ENCODE data around the gene OR51T1.
"Not testable (repeated sequence)": the region's sequence is repeated elsewhere in the genome, so short reads cannot be mapped to it uniquely, and the experiment has no call there.

The OR51T1 gene, protein sequence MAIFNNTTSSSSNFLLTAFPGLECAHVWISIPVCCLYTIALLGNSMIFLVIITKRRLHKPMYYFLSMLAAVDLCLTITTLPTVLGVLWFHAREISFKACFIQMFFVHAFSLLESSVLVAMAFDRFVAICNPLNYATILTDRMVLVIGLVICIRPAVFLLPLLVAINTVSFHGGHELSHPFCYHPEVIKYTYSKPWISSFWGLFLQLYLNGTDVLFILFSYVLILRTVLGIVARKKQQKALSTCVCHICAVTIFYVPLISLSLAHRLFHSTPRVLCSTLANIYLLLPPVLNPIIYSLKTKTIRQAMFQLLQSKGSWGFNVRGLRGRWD

GRCh38 chr11:4881860-4882500 is at the start of gene OR51T1:
TSS of gene OR51T1 (plus strand) at chr11:4881900. CDS start at chr11:4881900, 0 bp downstream.
- DNase-seq (ENCODE audit: low spot score) = no peak

DNA sequence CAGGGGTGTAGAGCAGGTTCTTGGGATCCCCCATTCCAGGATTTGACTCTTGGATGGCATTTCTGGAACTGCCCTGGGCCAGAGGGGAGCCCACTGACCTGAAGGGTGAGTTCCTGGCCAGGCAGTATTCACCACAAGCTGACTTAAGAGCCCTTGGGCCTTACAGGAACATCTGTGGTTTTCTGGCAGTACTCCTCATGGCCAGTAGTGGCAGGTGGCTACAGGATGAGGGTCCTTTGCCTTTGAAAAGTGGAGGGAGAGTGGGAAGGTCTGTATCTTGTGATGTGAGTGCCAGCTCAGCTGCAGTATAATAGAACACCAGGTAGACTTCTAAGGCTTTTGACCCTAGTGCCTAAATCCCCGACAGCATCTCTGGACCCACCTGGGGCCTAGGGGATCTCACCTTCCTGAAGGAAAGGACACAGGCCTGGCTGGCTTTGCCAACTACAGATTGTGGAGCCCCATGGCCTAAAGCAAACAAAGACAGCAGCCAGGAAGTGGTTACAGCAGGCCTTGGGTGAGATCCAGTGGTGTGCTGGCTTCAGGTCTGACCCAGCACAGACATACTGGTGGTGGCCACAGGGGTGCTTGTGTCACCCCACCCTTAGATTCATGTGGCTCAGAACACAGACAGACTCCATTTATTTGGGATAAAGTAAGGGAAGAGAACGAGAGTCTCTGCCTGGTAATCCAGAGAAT is 41.7 kb upstream of the OR51T1 start:
- DNase-seq (ENCODE audit: low spot score) = no peak

- DNase-seq (ENCODE audit: low spot score) = no peak
Measured at GRCh38 chr11:4848908-4849532, 32.7 kb upstream of the OR51T1 start, which contains the start of gene OR51S1. TSS of gene OR51S1 (minus strand) at chr11:4849208. CDS start at chr11:4849208, 0 bp downstream.

DNA sequence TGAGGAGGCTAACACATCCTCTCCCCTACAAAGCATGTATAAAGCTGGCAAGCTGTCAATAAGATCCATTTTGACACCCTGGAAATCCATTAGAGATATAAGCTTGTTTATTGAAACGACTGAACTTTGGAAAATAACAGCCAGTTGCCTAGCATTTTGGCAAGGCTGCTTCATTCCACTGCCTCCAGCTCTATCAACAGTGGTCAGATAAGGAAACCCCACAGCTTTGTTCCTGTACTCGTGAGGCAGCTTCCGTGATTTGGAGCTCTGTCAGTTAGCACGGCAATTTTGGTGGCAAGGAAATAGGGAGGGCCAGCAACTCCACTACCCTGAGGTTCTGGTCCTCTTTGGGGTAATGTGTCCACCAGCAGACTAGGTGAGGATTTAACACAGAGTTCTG is 30.7 kb upstream of the OR51T1 start:
- DNase-seq (ENCODE audit: low spot score) = no peak

DNA sequence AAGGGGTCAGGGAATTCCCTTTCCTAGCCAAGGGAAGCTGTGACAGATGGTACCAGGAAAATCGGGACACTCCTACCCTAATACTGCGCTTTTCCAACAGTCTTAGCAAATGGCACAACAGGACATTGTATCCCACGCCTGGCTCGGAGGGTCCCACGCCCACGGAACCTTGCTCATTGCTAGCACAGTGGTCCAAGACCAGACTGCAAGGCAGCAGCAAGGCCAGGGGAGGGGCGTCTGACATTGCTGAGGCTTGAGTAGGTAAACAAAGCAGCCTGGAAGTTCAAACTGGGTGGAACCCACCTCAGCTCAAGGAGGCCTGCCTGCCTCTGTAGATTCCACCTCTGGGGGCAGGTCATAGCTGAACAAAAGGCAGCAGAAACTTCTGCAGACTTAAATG is 27.4 kb upstream of the OR51T1 start:
- not testable (repeated sequence) for DNase-seq (ENCODE audit: low spot score)

- no peak for DNase-seq (ENCODE audit: low spot score)
Measured at GRCh38 chr11:4862447-4863236, 19.1 kb upstream of the OR51T1 start.

DNA sequence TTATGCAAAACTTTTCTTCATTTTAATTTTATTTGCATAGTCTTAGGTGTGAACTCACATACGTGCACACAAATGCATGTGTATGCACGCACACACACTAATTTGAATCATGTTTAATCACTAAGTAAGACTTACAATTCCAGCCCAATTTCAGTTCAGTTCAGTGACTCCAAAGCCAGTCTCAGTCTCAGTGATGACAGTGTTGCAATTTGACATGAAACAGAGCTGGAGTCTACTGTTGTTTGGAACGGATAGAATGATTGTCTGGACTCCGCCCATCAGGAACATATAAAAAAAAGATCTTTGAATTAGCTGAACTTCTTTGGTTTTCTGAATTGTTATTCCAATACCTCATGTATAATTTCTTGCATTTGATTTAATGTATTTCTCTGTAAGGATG is 17.8 kb upstream of the OR51T1 start:
- DNase-seq (ENCODE audit: low spot score) = no peak

GRCh38 chr11:4865855-4866254 is 15.8 kb upstream of the OR51T1 start:
- DNase-seq (ENCODE audit: low spot score) = no peak

DNA sequence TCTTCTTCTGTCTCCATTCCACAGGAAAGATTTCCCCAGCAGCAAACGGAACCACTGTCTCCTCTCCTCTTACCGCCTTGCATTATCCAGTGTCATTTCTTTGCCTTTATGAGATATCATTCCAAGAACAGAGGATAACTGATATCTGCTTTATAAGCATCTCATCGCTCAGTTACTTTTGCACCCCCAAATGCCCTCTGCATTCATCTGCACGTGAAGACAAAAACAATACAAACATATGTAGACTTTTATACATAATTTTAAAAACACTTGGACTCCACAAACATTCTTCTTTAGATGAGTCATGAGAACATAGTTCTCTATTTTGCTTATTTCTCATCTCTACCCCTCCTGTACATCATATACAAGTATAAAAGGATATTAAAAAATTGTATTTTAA is 512 bp upstream of the OR51T1 start:
- no peak for DNase-seq (ENCODE audit: low spot score)

DNA sequence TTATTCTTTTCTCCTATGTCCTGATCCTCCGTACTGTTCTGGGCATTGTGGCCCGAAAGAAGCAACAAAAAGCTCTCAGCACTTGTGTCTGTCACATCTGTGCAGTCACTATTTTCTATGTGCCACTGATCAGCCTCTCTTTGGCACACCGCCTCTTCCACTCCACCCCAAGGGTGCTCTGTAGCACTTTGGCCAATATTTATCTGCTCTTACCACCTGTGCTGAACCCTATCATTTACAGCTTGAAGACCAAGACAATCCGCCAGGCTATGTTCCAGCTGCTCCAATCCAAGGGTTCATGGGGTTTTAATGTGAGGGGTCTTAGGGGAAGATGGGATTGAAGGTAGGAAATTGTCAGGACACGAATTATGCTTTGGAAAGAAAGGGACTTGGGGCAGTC is 843 bp downstream of the OR51T1 start:
- no peak for DNase-seq (ENCODE audit: low spot score)

- no peak for DNase-seq (ENCODE audit: low spot score)
Measured at GRCh38 chr11:4884361-4884760, 2.7 kb downstream of the OR51T1 start.

- DNase-seq (ENCODE audit: low spot score) = no peak
Measured at GRCh38 chr11:4886186-4886585, 4.5 kb downstream of the OR51T1 start.

DNA sequence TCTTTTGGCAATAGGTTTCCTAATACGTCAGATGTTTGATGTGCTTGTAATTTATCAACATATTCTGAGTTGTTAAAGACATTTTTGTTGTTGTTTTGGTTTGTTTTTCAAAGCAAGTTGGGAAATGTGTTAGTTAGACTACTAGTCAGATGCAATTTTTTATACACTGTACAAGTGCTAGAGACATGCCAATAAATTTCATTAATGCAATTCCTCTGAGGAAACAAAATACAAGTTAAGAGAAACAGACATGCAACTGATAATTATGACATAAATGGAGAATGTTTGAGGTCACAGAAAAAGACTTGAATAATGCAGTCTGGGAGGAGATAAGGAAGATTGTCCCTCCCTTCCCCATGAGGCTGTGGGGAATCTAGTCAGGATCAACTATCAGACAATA is 5.9 kb downstream of the OR51T1 start:
- no peak for DNase-seq (ENCODE audit: low spot score)

GRCh38 chr11:4890279-4890678 is 8.6 kb downstream of the OR51T1 start:
- DNase-seq (ENCODE audit: low spot score) = no peak

- no peak for DNase-seq (ENCODE audit: low spot score)
Measured at GRCh38 chr11:4891996-4892640, 10.4 kb downstream of the OR51T1 start.

- no peak for DNase-seq (ENCODE audit: low spot score)
Measured at GRCh38 chr11:4903484-4903883, 21.8 kb downstream of the OR51T1 start, which contains the start of gene OR51A7. TSS of gene OR51A7 (plus strand) at chr11:4903783. CDS start at chr11:4907370, 3,587 bp downstream.

- no peak for DNase-seq (ENCODE audit: low spot score)
Measured at GRCh38 chr11:4916581-4916980, 34.9 kb downstream of the OR51T1 start.

GRCh38 chr11:4919250-4919649 is 37.5 kb downstream of the OR51T1 start, which contains the start of gene OR51G2:
TSS of gene OR51G2 (minus strand) at chr11:4919350. CDS start at chr11:4915663, 3,687 bp downstream.
- DNase-seq (ENCODE audit: low spot score) = no peak

GRCh38 chr11:4921796-4922195 is 40.1 kb downstream of the OR51T1 start:
- DNase-seq (ENCODE audit: low spot score) = no peak

- no peak for DNase-seq (ENCODE audit: low spot score)
Measured at GRCh38 chr11:4922304-4922703, 40.6 kb downstream of the OR51T1 start.

DNA sequence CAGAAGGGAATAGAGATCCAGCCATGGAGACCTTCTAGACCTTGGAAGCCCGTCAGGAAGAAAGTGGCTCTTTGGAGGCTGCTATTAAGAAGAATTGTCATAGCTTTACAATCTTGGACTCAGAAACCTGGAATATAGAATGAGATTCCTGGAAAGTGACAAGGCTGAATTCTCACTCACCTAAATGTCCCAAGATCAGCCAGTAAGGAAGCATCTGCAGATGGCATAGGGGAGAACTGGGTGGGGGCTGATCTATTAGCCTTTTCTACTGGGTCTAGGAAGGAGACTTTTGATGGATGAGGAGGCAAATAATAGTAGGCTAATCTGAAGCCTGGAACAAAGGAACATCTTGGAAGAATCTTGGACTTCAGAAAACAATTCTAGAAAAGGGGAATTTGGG is 42.5 kb downstream of the OR51T1 start, which contains the start of gene OR51G1:
Gene OR51G1, minus strand, starts transcription at position 101 of the 400 bp plus-strand sequence. Its CDS starts 0 bp downstream, at position 101.
- no peak for DNase-seq (ENCODE audit: low spot score)
